ENCODE results near the gene RSPRY1.
A peak's percentile ranks its signal among the peaks of the same experiment; 100 is the strongest.

RSPRY1 gene

GRCh38 chr16:57284952-57285363 is 98.8 kb downstream of the RSPRY1 start:
- Histone ChIP-seq H3K36me3 (ENCODE audit: control insufficient read depth, insufficient read depth, low read length) (no peaks in the 10 kb centered on the region), H3K4me3 (replicated peaks; ENCODE audit: low read depth, low read length) (peak overlapping the region; percentile 60), H3K27me3 (replicated peaks; ENCODE audit: control insufficient read depth, insufficient read depth, low read length) (no peaks in the 10 kb centered on the region; the same call in 1 of the 2 replicates)
- DNase-seq (ENCODE audit: extremely low read depth, insufficient read length) = no peak
- TF ChIP-seq, protein P1, sequence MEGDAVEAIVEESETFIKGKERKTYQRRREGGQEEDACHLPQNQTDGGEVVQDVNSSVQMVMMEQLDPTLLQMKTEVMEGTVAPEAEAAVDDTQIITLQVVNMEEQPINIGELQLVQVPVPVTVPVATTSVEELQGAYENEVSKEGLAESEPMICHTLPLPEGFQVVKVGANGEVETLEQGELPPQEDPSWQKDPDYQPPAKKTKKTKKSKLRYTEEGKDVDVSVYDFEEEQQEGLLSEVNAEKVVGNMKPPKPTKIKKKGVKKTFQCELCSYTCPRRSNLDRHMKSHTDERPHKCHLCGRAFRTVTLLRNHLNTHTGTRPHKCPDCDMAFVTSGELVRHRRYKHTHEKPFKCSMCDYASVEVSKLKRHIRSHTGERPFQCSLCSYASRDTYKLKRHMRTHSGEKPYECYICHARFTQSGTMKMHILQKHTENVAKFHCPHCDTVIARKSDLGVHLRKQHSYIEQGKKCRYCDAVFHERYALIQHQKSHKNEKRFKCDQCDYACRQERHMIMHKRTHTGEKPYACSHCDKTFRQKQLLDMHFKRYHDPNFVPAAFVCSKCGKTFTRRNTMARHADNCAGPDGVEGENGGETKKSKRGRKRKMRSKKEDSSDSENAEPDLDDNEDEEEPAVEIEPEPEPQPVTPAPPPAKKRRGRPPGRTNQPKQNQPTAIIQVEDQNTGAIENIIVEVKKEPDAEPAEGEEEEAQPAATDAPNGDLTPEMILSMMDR (IDR thresholded peaks at IDR 0.05; ENCODE audit: insufficient read depth, low read length, poor library complexity, severe bottlenecking) = no peak

GRCh38 chr16:57285379-57285778 is 99.2 kb downstream of the RSPRY1 start:
- no peak for DNase-seq (ENCODE audit: extremely low read depth, insufficient read length)
- no peaks in the 10 kb centered on the region; the same call in 1 of the 2 replicates for H3K27me3 ChIP-seq (replicated peaks; ENCODE audit: control insufficient read depth, insufficient read depth, low read length)
- no peaks in the 10 kb centered on the region for H3K36me3 ChIP-seq (ENCODE audit: control insufficient read depth, insufficient read depth, low read length)
- TF ChIP-seq, protein P1 (IDR thresholded peaks at IDR 0.05; ENCODE audit: insufficient read depth, low read length, poor library complexity, severe bottlenecking) = no peak
- no peak overlapping the region for H3K4me3 ChIP-seq (replicated peaks; ENCODE audit: low read depth, low read length)

DNA sequence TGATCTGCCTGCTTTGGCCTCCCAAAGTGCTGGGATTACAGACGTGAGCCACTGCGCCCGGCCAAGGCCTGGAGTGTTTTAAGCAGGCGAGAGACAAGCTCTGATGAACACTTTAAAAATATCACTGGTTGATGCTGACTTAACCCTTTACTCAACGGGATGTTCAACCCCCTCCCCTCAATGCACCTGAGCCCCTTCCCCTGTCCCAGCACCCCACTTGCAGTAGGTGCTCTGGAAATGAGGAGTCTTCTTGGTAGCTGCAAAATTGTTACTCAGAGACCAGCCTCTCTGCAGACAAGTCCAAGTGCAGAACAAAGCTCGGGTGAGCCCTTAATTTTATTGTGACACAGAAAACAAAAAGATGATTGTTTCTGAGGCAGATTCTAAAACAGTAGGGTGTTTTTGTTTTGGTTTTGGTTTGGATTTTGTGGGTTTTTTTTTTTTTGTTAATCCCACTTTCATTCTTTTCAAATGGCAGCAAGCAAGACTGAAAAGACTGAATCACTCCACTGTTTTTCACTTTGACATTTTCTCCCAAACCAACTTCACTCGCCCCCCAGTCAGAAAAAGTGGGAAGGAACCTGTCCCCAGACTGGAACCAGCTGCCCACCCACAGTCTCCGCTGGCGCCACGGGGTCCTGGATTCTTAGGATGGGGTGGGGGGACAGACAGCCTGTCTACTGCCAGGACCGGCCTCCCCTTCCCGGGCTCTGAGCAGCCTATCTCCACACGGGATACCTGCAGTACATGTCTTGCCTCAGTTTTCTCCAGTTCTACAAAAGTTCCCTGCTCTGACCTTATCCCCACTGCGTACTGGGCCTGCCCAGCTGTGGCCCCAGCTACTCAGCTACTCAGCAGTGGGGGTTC is 103.5 kb downstream of the RSPRY1 start:
- TF ChIP-seq, protein P1 (IDR thresholded peaks at IDR 0.05; ENCODE audit: insufficient read depth, low read length, poor library complexity, severe bottlenecking) = no peak
- Histone ChIP-seq H3K36me3 (ENCODE audit: control insufficient read depth, insufficient read depth, low read length) (no peaks in the 10 kb centered on the region), H3K27me3 (replicated peaks; ENCODE audit: control insufficient read depth, insufficient read depth, low read length) (no peaks in the 10 kb centered on the region), H3K4me3 (replicated peaks; ENCODE audit: low read depth, low read length) (no peak overlapping the region)
- DNase-seq (ENCODE audit: extremely low read depth, insufficient read length) = no peak

All from GM06990 (cell line).